ENCODE data around the gene CPEB1. TPM values are rescaled to one million over a fixed set of nuclear protein-coding genes. Genes with fewer than 3 reads are reported as not detected.

Gene CPEB1
- total and polyA plus RNA-seq, 2 experiments from 2014 or later: 4.1 to 9.4 TPM

- no peak for TF ChIP-seq REST (IDR thresholded peaks at IDR 0.05; ENCODE audit: unreplicated experiment)
- TF ChIP-seq POLR2AphosphoS5 (IDR thresholded peaks at IDR 0.05; ENCODE audit: low read depth): no peak
- TF ChIP-seq CTCF (conservative IDR thresholded peaks at IDR 0.05; ENCODE audit: low read depth in 2 of 2): no peak
- TF ChIP-seq NANOG (IDR thresholded peaks at IDR 0.05; ENCODE audit: borderline replicate concordance): no peak
- no peak for TF ChIP-seq JUNB (IDR thresholded peaks at IDR 0.05; ENCODE audit: unreplicated experiment)
Measured at GRCh38 chr15:82544431-82544830, 102.7 kb downstream of the CPEB1 start (continued).

GRCh38 chr15:82543160-82543559 is 104.0 kb downstream of the CPEB1 start:
- Histone ChIP-seq H3K4me2 (peak overlapping the region; percentile 55), H3K9me2 (ENCODE audit: insufficient read depth) (no peaks in the 10 kb centered on the region), H3K36me3 (ENCODE audit: insufficient read depth) (peaks cover 13% of the 10 kb centered on the region), H3K4me1 (ENCODE audit: insufficient read depth) (peaks cover 28% of the 10 kb centered on the region), H4K20me1 (replicated peaks; ENCODE audit: insufficient read depth) (peaks cover 14% of the 10 kb centered on the region), H2AFZ (no peak overlapping the region), H3F3A (replicated peaks; ENCODE audit: low read depth) (peaks cover 22% of the 10 kb centered on the region), H3K4me3 (no peak overlapping the region), H3K79me2 (replicated peaks; ENCODE audit: insufficient read depth) (peaks cover 21% of the 10 kb centered on the region), H3K27ac (ENCODE audit: low read depth) (0 out of 2 replicates have a peak overlapping the region, but pooled peaks have one; percentile 32), H3K27me3 (ENCODE audit: insufficient read depth) (no peaks in the 10 kb centered on the region)
- Mint-ChIP-seq H3K27me3 (ENCODE audit: insufficient read depth, low read depth, poor library complexity) (peaks cover 27% of the 10 kb centered on the region), H3K36me3 (ENCODE audit: low read depth) (peaks cover 26% of the 10 kb centered on the region), H3K4me3 (no peak overlapping the region; the same call in 2 of the 3 replicates), H3K27ac (peak overlapping the region; percentile 19; the same call in 1 of the 2 replicates), H3K4me1 (peaks cover 24% of the 10 kb centered on the region), H3K9me3 (peaks cover 6% of the 10 kb centered on the region; the same call in 2 of the 3 replicates)
- DNase-seq (ENCODE audit: low spot score) (peak; percentile 71), ATAC-seq (no peak)
- no peak for TF ChIP-seq REST (IDR thresholded peaks at IDR 0.05; ENCODE audit: unreplicated experiment)
- TF ChIP-seq NANOG (IDR thresholded peaks at IDR 0.05; ENCODE audit: borderline replicate concordance): no peak
